Endodermal cell (in vitro differentiated cells): Measurements from ENCODE around the gene FEZ2. TPM values are rescaled to one million over a fixed set of nuclear protein-coding genes. Genes with fewer than 3 reads are reported as not detected.

Experiments used
- DNase-seq: peaks from one replicate; pipeline ENCODE4 v3.0.0-alpha.2; 2017
- H3K27ac ChIP-seq: 2 replicates; pipeline ENCODE4 v1.5.1; 2013; ENCODE audit warnings: mild to moderate bottlenecking, low read depth, low read length, moderate library complexity
- H3K27me3 ChIP-seq: 2 replicates; pipeline ENCODE4 v1.6.1; 2013; ENCODE audit warnings: mild to moderate bottlenecking, low read length, moderate library complexity; ENCODE audit not compliant: insufficient read depth, control insufficient read depth, poor library complexity, severe bottlenecking
- H3K36me3 ChIP-seq: 2 replicates; pipeline ENCODE4 v1.7.0; 2013; ENCODE audit warnings: mild to moderate bottlenecking, low read length, moderate library complexity; ENCODE audit not compliant: control insufficient read depth, insufficient read depth
- H3K4me1 ChIP-seq: one replicate; pipeline ENCODE4 v1.7.0; 2013; ENCODE audit warnings: low read length; ENCODE audit not compliant: control insufficient read depth, insufficient read depth
- H3K4me3 ChIP-seq: 2 replicates; pipeline ENCODE4 v1.5.1; 2013; ENCODE audit warnings: mild to moderate bottlenecking, low read length, moderate library complexity
- H3K9ac ChIP-seq: 2 replicates; pipeline ENCODE4 v1.6.1; 2013; ENCODE audit warnings: mild to moderate bottlenecking, low read length, moderate library complexity; ENCODE audit not compliant: poor library complexity, severe bottlenecking; ENCODE audit errors: extremely low read depth
- H3K9me3 ChIP-seq: 2 replicates; pipeline ENCODE4 v1.6.1; 2013; ENCODE audit warnings: mild to moderate bottlenecking, low read length, moderate library complexity; ENCODE audit not compliant: control insufficient read depth
- H3K27ac Mint-ChIP-seq: 2 replicates; pipeline ENCODE4 v1.8.0; 2020; ENCODE audit warnings: mixed read lengths
- H3K27me3 Mint-ChIP-seq: 2 replicates; pipeline ENCODE4 v1.8.0; 2021; ENCODE audit warnings: mild to moderate bottlenecking, mixed read lengths; ENCODE audit not compliant: insufficient read depth
- H3K36me3 Mint-ChIP-seq: 2 replicates; pipeline ENCODE4 v1.8.0; 2020; ENCODE audit warnings: low read depth, mixed read lengths
- H3K4me1 Mint-ChIP-seq: 2 replicates; pipeline ENCODE4 v1.8.0; 2020; ENCODE audit warnings: mixed read lengths
- H3K4me3 Mint-ChIP-seq: 2 replicates; pipeline ENCODE4 v1.8.0; 2020; ENCODE audit warnings: mild to moderate bottlenecking, moderate library complexity, mixed read lengths
- H3K9me3 Mint-ChIP-seq: 2 replicates; pipeline ENCODE4 v1.8.0; 2020; ENCODE audit warnings: mild to moderate bottlenecking, mixed read lengths
- WGBS, 2 experiments: methylation state at CpG; one replicate each; pipeline versions ENCODE4 v1.1.5 to v1.1.7; 2013; ENCODE audit warnings: missing lambda C conversion rate in 2 of 2, mixed read lengths in 1 of 2; ENCODE audit not compliant: insufficient coverage in 1 of 2, insufficient read length in 1 of 2; 5-methylcytosine and 5-hydroxymethylcytosine counted together
- total RNA-seq, 2 donors: library from RNA; stranded (reverse); fragmentation: NEBNext Ultra II Directional in 1 of 2; extraction: Animal tissue kit (Norgen Biotek cat#: 25700) in 1 of 2; gene quantifications; 2 replicates in 1 of 2; 3 replicates in 1 of 2; pipeline ENCODE4 v1.2.1, GENCODE V29; 2021
- TF ChIP-seq, protein P1 (sequence below): fragments of 200-600 bp; sonication (generic); conservative IDR thresholded peaks from 2 replicates; pipeline ENCODE4 v1.5.0; 2021; ENCODE audit warnings: antibody characterized with exemption, mild to moderate bottlenecking

Gene FEZ2
- total RNA-seq, 2 donors from 2014 or later, result 30.0 to 37.3 TPM

- 96 to 100% methylated on average over 4 to 7 of the region's 7 CpGs for WGBS, 2 experiments
- no peak overlapping the region for H3K4me3 Mint-ChIP-seq
- H3K27ac Mint-ChIP-seq, result no peak overlapping the region
- Histone ChIP-seq H3K36me3 (peaks cover 65% of the 10 kb centered on the region), H3K27me3 (no peaks in the 10 kb centered on the region), H3K9me3 (no peaks in the 10 kb centered on the region), H3K4me3 (no peak overlapping the region), H3K27ac (no peak overlapping the region), H3K4me1 (no peaks in the 10 kb centered on the region), H3K9ac (no peak overlapping the region)
- TF ChIP-seq, protein P1, sequence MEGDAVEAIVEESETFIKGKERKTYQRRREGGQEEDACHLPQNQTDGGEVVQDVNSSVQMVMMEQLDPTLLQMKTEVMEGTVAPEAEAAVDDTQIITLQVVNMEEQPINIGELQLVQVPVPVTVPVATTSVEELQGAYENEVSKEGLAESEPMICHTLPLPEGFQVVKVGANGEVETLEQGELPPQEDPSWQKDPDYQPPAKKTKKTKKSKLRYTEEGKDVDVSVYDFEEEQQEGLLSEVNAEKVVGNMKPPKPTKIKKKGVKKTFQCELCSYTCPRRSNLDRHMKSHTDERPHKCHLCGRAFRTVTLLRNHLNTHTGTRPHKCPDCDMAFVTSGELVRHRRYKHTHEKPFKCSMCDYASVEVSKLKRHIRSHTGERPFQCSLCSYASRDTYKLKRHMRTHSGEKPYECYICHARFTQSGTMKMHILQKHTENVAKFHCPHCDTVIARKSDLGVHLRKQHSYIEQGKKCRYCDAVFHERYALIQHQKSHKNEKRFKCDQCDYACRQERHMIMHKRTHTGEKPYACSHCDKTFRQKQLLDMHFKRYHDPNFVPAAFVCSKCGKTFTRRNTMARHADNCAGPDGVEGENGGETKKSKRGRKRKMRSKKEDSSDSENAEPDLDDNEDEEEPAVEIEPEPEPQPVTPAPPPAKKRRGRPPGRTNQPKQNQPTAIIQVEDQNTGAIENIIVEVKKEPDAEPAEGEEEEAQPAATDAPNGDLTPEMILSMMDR, result no peak
- peaks cover 34% of the 10 kb centered on the region for H3K36me3 Mint-ChIP-seq
- H3K27me3 Mint-ChIP-seq, result no peaks in the 10 kb centered on the region
- H3K9me3 Mint-ChIP-seq, result no peaks in the 10 kb centered on the region
- peaks cover 14% of the 10 kb centered on the region for H3K4me1 Mint-ChIP-seq
- no peak for DNase-seq
Observed at GRCh38 chr2:36539631-36540030, 58.3 kb downstream of the FEZ2 start.

GRCh38 chr2:36538335-36538734, 59.6 kb downstream of the FEZ2 start:
- Histone ChIP-seq H3K4me3 (no peak overlapping the region), H3K9ac (no peak overlapping the region), H3K27ac (no peak overlapping the region), H3K9me3 (no peaks in the 10 kb centered on the region), H3K4me1 (no peaks in the 10 kb centered on the region), H3K27me3 (no peaks in the 10 kb centered on the region), H3K36me3 (peaks cover 52% of the 10 kb centered on the region)
- Mint-ChIP-seq H3K27me3 (no peaks in the 10 kb centered on the region), H3K4me3 (no peak overlapping the region), H3K36me3 (peaks cover 26% of the 10 kb centered on the region), H3K4me1 (peaks cover 14% of the 10 kb centered on the region), H3K27ac (no peak overlapping the region), H3K9me3 (no peaks in the 10 kb centered on the region)
- DNase-seq, result no peak
- 96 to 100% methylated on average over 4 to 5 of the region's 5 CpGs for WGBS, 2 experiments
- TF ChIP-seq, protein P1, result no peak

GRCh38 chr2:36536776-36537175, 61.2 kb downstream of the FEZ2 start:
- Histone ChIP-seq H3K4me3 (no peak overlapping the region), H3K9ac (no peak overlapping the region), H3K27me3 (no peaks in the 10 kb centered on the region), H3K27ac (no peak overlapping the region), H3K36me3 (peaks cover 37% of the 10 kb centered on the region), H3K4me1 (no peaks in the 10 kb centered on the region), H3K9me3 (no peaks in the 10 kb centered on the region)
- Mint-ChIP-seq H3K4me3 (no peak overlapping the region), H3K9me3 (no peaks in the 10 kb centered on the region), H3K4me1 (peaks cover 25% of the 10 kb centered on the region), H3K27ac (no peak overlapping the region), H3K27me3 (no peaks in the 10 kb centered on the region), H3K36me3 (peaks cover 23% of the 10 kb centered on the region)
- DNase-seq, result no peak
- TF ChIP-seq, protein P1, result no peak
- WGBS, 2 experiments, result 89 to 93% methylated on average over 2 to 3 of the region's 3 CpGs
